Neural cell (in vitro differentiated cells): ENCODE results near the gene TET1.

Source experiments
- EP300 ChIP-seq: fragments of 450-650 bp; conservative IDR thresholded peaks from 2 replicates; pipeline ENCODE4 v1.6.1; 2014; ENCODE audit warnings: antibody characterized with exemption, mild to moderate bottlenecking, moderate library complexity; ENCODE audit not compliant: poor library complexity, severe bottlenecking
- EZH2 ChIP-seq: fragments of 200-600, 300-800 bp; shearing (Covaris generic), sonication (generic); IDR thresholded peaks from 2 replicates; pipeline ENCODE4 v1.6.1; 2014; ENCODE audit warnings: antibody characterized with exemption, low read length, borderline replicate concordance, mild to moderate bottlenecking; ENCODE audit not compliant: insufficient read depth, poor library complexity, severe bottlenecking
- MXI1 ChIP-seq: fragments of 450-650 bp; conservative IDR thresholded peaks from 2 replicates; pipeline ENCODE4 v1.6.1; 2014; ENCODE audit warnings: antibody characterized with exemption, mild to moderate bottlenecking; ENCODE audit not compliant: poor library complexity, severe bottlenecking
- POLR2AphosphoS5 ChIP-seq: IDR thresholded peaks from 2 replicates; pipeline ENCODE4 v1.6.1; 2012
- RAD21 ChIP-seq: fragments of 450-650 bp; conservative IDR thresholded peaks from 2 replicates; pipeline ENCODE4 v1.6.1; 2014; ENCODE audit warnings: antibody characterized with exemption, mild to moderate bottlenecking, moderate library complexity
- SMC3 ChIP-seq: fragments of 450-650 bp; conservative IDR thresholded peaks from 2 replicates; pipeline ENCODE4 v1.6.1; 2014; ENCODE audit warnings: antibody characterized with exemption, mild to moderate bottlenecking, moderate library complexity; ENCODE audit not compliant: poor library complexity
- TF ChIP-seq, protein P1 (sequence below): fragments of 450-650 bp; IDR thresholded peaks from 2 replicates; pipeline ENCODE4 v1.5.1; 2014; ENCODE audit warnings: antibody characterized with exemption, mild to moderate bottlenecking, moderate library complexity; ENCODE audit not compliant: poor library complexity, severe bottlenecking
- TF ChIP-seq, protein P2 (sequence below): IDR thresholded peaks from 2 replicates; pipeline ENCODE4 v1.6.1; 2012; ENCODE audit warnings: borderline replicate concordance

DNA sequence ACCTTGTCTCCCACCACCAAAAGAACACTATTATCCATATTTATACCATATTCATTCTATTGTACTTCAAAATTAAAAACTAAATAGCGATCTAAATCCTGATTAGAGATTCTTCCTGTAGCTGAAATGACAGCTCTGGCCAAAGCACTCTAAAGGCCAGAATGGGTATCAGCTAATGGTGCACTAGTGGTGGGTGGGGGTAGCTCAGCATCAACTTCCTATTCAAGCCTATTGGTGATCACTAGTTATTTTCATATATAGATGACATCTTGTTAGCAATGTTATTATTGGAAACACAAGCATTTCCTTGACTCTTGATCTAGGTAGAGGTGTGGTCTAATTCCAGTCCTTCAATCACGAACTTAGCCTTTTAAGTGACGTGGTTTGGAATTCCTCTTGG, 43.6 kb downstream of the TET1 start:
- TF ChIP-seq, protein P1, sequence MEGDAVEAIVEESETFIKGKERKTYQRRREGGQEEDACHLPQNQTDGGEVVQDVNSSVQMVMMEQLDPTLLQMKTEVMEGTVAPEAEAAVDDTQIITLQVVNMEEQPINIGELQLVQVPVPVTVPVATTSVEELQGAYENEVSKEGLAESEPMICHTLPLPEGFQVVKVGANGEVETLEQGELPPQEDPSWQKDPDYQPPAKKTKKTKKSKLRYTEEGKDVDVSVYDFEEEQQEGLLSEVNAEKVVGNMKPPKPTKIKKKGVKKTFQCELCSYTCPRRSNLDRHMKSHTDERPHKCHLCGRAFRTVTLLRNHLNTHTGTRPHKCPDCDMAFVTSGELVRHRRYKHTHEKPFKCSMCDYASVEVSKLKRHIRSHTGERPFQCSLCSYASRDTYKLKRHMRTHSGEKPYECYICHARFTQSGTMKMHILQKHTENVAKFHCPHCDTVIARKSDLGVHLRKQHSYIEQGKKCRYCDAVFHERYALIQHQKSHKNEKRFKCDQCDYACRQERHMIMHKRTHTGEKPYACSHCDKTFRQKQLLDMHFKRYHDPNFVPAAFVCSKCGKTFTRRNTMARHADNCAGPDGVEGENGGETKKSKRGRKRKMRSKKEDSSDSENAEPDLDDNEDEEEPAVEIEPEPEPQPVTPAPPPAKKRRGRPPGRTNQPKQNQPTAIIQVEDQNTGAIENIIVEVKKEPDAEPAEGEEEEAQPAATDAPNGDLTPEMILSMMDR: no peak
- TF ChIP-seq EZH2 (no peak), POLR2AphosphoS5 (no peak), MXI1 (no peak), EP300 (no peak), SMC3 (no peak), RAD21 (no peak)
- TF ChIP-seq, protein P2, sequence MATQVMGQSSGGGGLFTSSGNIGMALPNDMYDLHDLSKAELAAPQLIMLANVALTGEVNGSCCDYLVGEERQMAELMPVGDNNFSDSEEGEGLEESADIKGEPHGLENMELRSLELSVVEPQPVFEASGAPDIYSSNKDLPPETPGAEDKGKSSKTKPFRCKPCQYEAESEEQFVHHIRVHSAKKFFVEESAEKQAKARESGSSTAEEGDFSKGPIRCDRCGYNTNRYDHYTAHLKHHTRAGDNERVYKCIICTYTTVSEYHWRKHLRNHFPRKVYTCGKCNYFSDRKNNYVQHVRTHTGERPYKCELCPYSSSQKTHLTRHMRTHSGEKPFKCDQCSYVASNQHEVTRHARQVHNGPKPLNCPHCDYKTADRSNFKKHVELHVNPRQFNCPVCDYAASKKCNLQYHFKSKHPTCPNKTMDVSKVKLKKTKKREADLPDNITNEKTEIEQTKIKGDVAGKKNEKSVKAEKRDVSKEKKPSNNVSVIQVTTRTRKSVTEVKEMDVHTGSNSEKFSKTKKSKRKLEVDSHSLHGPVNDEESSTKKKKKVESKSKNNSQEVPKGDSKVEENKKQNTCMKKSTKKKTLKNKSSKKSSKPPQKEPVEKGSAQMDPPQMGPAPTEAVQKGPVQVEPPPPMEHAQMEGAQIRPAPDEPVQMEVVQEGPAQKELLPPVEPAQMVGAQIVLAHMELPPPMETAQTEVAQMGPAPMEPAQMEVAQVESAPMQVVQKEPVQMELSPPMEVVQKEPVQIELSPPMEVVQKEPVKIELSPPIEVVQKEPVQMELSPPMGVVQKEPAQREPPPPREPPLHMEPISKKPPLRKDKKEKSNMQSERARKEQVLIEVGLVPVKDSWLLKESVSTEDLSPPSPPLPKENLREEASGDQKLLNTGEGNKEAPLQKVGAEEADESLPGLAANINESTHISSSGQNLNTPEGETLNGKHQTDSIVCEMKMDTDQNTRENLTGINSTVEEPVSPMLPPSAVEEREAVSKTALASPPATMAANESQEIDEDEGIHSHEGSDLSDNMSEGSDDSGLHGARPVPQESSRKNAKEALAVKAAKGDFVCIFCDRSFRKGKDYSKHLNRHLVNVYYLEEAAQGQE: no peak
